SK-N-SH treated with all-trans-retinoic acid at 6 μM for 48 hours (cell line): ENCODE measurements around the gene MATN4.
A peak's percentile ranks its signal among the peaks of the same experiment; 100 is the strongest.

Source experiments
- ATAC-seq: fragments of 200-7000 bp; cut with Tn5 transposase; 3 replicates; pipeline ENCODE4 v1.9.1; 2020; ENCODE audit warnings: mild to moderate bottlenecking, moderate library complexity
- ARNTL ChIP-seq: fragments of 450-650 bp; formaldehyde crosslinking; IDR thresholded peaks from 2 replicates; pipeline ENCODE4 v1.5.0; 2020; ENCODE audit warnings: low read depth, mild to moderate bottlenecking, moderate library complexity, borderline replicate concordance
- BACH2 ChIP-seq: fragments of 250-450 bp; sonication (Bioruptor Pico); IDR thresholded peaks from 2 replicates; pipeline ENCODE4 v1.9.0; 2021; ENCODE audit warnings: mild to moderate bottlenecking, borderline replicate concordance
- CREB5 ChIP-seq: fragments of 250-450 bp; sonication (Bioruptor Pico); IDR thresholded peaks from 2 replicates; pipeline ENCODE4 v1.5.1; 2020; ENCODE audit warnings: low read depth, mild to moderate bottlenecking, moderate library complexity
- CSDC2 ChIP-seq: fragments of 250-450 bp; sonication (Bioruptor Pico); IDR thresholded peaks from 2 replicates; pipeline ENCODE4 v1.5.0; 2020; ENCODE audit warnings: mild to moderate bottlenecking, moderate library complexity
- CSRNP3 ChIP-seq: fragments of 250-450 bp; sonication (Bioruptor Pico); IDR thresholded peaks from 2 replicates; pipeline ENCODE4 v1.5.1; 2021; ENCODE audit warnings: mild to moderate bottlenecking, moderate library complexity
- GLIS3 ChIP-seq: fragments of 250-450 bp; sonication (Bioruptor Pico); IDR thresholded peaks from 2 replicates; pipeline ENCODE4 v1.5.0; 2020; ENCODE audit warnings: mild to moderate bottlenecking, moderate library complexity
- ISL1 ChIP-seq: fragments of 250-450 bp; sonication (Bioruptor Pico); IDR thresholded peaks from 2 replicates; pipeline ENCODE4 v2.1.2; 2022; ENCODE audit warnings: mild to moderate bottlenecking, moderate library complexity
- OSR1 ChIP-seq: fragments of 250-450 bp; sonication (Bioruptor Pico); IDR thresholded peaks from 2 replicates; pipeline ENCODE4 v1.8.0; 2022; ENCODE audit warnings: moderate library complexity, mild to moderate bottlenecking, inconsistent platforms
- POU6F1 ChIP-seq: fragments of 250-450 bp; sonication (Bioruptor Pico); IDR thresholded peaks from 2 replicates; pipeline ENCODE4 v1.8.0; 2021; ENCODE audit warnings: low read depth, mild to moderate bottlenecking, moderate library complexity, borderline replicate concordance
- RARB ChIP-seq: fragments of 250-450 bp; sonication (Bioruptor Pico); IDR thresholded peaks from 2 replicates; pipeline ENCODE4 v1.8.0; 2021; ENCODE audit warnings: mild to moderate bottlenecking, moderate library complexity
- SNAI2 ChIP-seq: fragments of 250-450 bp; sonication (Bioruptor Pico); IDR thresholded peaks from 2 replicates; pipeline ENCODE4 v1.5.0; 2020; ENCODE audit warnings: mild to moderate bottlenecking, moderate library complexity
- TCF4 ChIP-seq: fragments of 250-450 bp; sonication (Bioruptor Pico); IDR thresholded peaks from 2 replicates; pipeline ENCODE4 v1.8.0; 2021; ENCODE audit warnings: mild to moderate bottlenecking, moderate library complexity, borderline replicate concordance
- TOX ChIP-seq: fragments of 250-450 bp; sonication (Bioruptor Pico); IDR thresholded peaks from 2 replicates; pipeline ENCODE4 v1.8.0; 2021; ENCODE audit warnings: mild to moderate bottlenecking, moderate library complexity, borderline replicate concordance
- TSHZ2 ChIP-seq: fragments of 250-450 bp; sonication (Bioruptor Pico); IDR thresholded peaks from 2 replicates; pipeline ENCODE4 v1.5.0; 2020; ENCODE audit warnings: mild to moderate bottlenecking, moderate library complexity
- ZC3H10 ChIP-seq: fragments of 250-450 bp; sonication (Bioruptor Pico); IDR thresholded peaks from 2 replicates; pipeline ENCODE4 v1.5.1; 2021; ENCODE audit warnings: mild to moderate bottlenecking, moderate library complexity
- ZFP3 ChIP-seq: fragments of 250-450 bp; sonication (Bioruptor Pico); IDR thresholded peaks from 2 replicates; pipeline ENCODE4 v1.5.0; 2020; ENCODE audit warnings: mild to moderate bottlenecking, moderate library complexity
- ZFP30 ChIP-seq: fragments of 450-650 bp; formaldehyde crosslinking; IDR thresholded peaks from 2 replicates; pipeline ENCODE4 v1.5.0; 2022; ENCODE audit warnings: mild to moderate bottlenecking, moderate library complexity
- ZNF565 ChIP-seq: fragments of 450-650 bp; formaldehyde crosslinking; conservative IDR thresholded peaks from 2 replicates; pipeline ENCODE4 v1.5.0; 2020; ENCODE audit warnings: low read depth, mild to moderate bottlenecking, moderate library complexity
- ZNF70 ChIP-seq: fragments of 450-650 bp; formaldehyde crosslinking; IDR thresholded peaks from 2 replicates; pipeline ENCODE4 v1.5.0; 2020; ENCODE audit warnings: mild to moderate bottlenecking, moderate library complexity
- ZNF8 ChIP-seq: fragments of 450-650 bp; formaldehyde crosslinking; IDR thresholded peaks from 2 replicates; pipeline ENCODE4 v1.5.0; 2020; ENCODE audit warnings: mild to moderate bottlenecking, moderate library complexity

MATN4 gene

GRCh38 chr20:45312241-45312640 lies 4.1 kb upstream of the MATN4 start:
- TF ChIP-seq SNAI2 (CRISPR knock-in tag) = no peak
- no peak for TF ChIP-seq CSRNP3
- no peak for TF ChIP-seq OSR1 (CRISPR knock-in tag)
- no peak for TF ChIP-seq CSDC2
- TF ChIP-seq ZNF8 = no peak
- no peak for TF ChIP-seq ZFP30 (CRISPR knock-in tag)
- no peak for TF ChIP-seq ARNTL (CRISPR knock-in tag)
- TF ChIP-seq TCF4 (CRISPR knock-in tag) = no peak
- no peak for TF ChIP-seq CREB5
- TF ChIP-seq ZNF70 = no peak
- ATAC-seq = no peak

DNA sequence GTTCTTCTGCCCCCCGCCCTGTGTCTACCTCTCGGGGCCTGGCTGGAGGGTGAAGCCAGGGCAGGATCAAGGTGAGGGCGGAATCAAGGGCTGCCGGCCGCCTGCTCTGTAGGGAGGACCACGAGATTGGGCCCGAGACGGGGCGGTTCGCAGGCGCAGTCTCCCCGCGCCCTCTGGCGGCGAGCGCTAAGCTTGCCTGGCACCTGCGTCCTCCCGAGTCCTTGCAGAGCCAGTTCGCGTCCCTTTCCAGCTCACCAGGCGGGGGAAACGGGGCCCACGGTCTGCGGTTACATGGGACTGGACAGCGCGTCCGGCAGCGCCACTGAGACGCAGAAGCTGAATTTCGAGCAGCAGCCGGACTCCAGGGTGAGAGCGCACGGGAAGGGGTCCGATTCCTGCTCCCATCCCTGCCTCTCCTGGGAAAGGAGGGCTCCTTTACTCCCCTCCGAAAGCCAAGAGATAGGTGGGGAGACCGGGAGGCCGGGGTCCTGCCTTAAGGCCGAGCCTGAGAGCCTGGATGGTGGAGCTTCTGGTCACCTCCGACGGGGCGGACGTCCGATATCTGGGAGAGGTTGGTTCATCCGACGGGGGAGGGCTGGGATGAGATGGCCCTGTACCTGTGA lies 3.6 kb upstream of the MATN4 start:
- TF ChIP-seq ZNF565 (CRISPR knock-in tag) (no peak), GLIS3 (CRISPR knock-in tag) (no peak), ZC3H10 (no peak), TOX (CRISPR knock-in tag) (no peak), RARB (CRISPR knock-in tag) (no peak), ZNF8 (no peak), ZNF70 (no peak), POU6F1 (CRISPR knock-in tag) (no peak), ZFP3 (no peak)
- TF ChIP-seq, all 23 proteins: peak for 0
- ATAC-seq = peak; percentile 66

GRCh38 chr20:45309075-45309474 lies 976 bp upstream of the MATN4 start:
- TF ChIP-seq ZFP30 (CRISPR knock-in tag) (no peak), TOX (CRISPR knock-in tag) (no peak), TCF4 (CRISPR knock-in tag) (no peak), TSHZ2 (CRISPR knock-in tag) (no peak)
- ATAC-seq = no peak

DNA sequence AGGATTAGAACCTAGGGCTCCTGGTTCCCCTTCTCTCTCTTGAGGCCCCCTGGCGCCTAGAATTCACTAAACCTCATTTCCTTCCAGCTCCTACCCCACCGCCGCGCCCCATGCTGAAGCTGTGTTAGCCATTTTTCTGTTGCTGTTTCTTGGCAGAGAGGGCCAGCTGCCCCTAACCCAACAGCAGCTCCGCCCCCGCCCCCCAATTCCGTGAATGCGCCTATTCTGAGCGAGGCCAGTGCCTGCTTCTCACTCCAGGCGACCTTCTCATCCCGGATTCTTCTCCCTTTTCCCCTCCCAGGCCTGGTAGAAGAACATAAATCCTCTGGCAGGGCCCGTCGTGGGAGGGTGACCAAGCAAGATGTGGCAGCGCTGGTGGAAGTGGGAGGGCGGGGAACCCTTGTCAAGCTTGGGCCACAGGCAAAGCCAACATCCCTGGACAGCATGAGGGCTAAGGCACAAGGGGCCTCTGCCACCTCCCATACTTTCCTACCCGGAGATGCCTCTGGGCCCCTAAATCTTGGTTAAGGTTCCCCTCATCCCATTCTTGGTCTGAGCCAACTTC lies 941 bp downstream of the MATN4 start:
- no peak for ATAC-seq
- TF ChIP-seq ZFP3 (no peak), TCF4 (CRISPR knock-in tag) (no peak), TOX (CRISPR knock-in tag) (no peak), ZNF70 (no peak), SNAI2 (CRISPR knock-in tag) (no peak), POU6F1 (CRISPR knock-in tag) (no peak), OSR1 (CRISPR knock-in tag) (no peak), GLIS3 (CRISPR knock-in tag) (no peak), ZNF8 (no peak), ISL1 (CRISPR knock-in tag) (no peak), ZC3H10 (no peak), ARNTL (CRISPR knock-in tag) (no peak), BACH2 (CRISPR knock-in tag) (no peak), TSHZ2 (CRISPR knock-in tag) (no peak), CREB5 (no peak), ZFP30 (CRISPR knock-in tag) (no peak), RARB (CRISPR knock-in tag) (no peak)
